K562 (cell line): Measurements from ENCODE around the gene CHI3L1. TPM values are rescaled to one million over a fixed set of nuclear protein-coding genes. Genes with fewer than 3 reads are reported as not detected.

ENCODE experiments used
- ATAC-seq: fragments of 200-7000 bp; cut with Tn5 transposase; 3 replicates; pipeline ENCODE4 v1.9.1; 2020; ENCODE audit warnings: moderate library complexity
- BruUV-seq: library from RNA; stranded (reverse); fragments of 400-500 nt; replicated peaks from 2 replicates; lab custom pipeline; 2021; lab: Mats Ljungman, UMichigan
- CTCF ChIA-PET: fragments of 300-600 bp; formaldehyde crosslinking; extraction: SDS; loops from one replicate; lab custom pipeline; 2021; ENCODE audit warnings: low intra/inter-chr PET ratio; lab: Yijun Ruan, JAX
- POLR2A ChIA-PET: fragments of 300-600, 350-650 bp; sonication (Branson Sonifier 250); formaldehyde crosslinking; extraction: SDS; loops from one replicate; lab custom pipeline; 2021; ENCODE audit warnings: antibody characterized with exemption, inconsistent platforms; lab: Yijun Ruan, JAX
- DNase-seq, 4 experiments: peaks; one replicate each; pipeline versions ENCODE4 v3.0.0 to v3.0.0-alpha.2; 2011 to 2018; ENCODE audit warnings: low spot score in 3 of 4, mixed read lengths in 3 of 4; ENCODE audit errors: extremely low read depth in 1 of 4
- FAIRE-seq: peaks from 2 replicates; lab custom pipeline; 2011; peaks lifted over from hg19 to GRCh38; lab: Jason Lieb, UNC
- H2AFZ ChIP-seq: 2 replicates; pipeline ENCODE4 v1.6.0; 2011; ENCODE audit warnings: low read depth, low read length, control low read depth, inconsistent platforms
- H3K27ac ChIP-seq: fragments of 200-600 bp; 3 replicates; pipeline ENCODE4 v1.8.0; 2011; ENCODE audit warnings: low read depth, mild to moderate bottlenecking, control low read depth, inconsistent platforms, low read length, moderate library complexity, mixed read lengths; ENCODE audit errors: extremely low read depth
- H3K27me3 ChIP-seq, 2 experiments: fragments of 300-600 bp in 1 of 2; 2 replicates in 1 of 2; 3 replicates in 1 of 2; pipeline versions ENCODE4 v1.6.0 to v1.8.0; 2011; ENCODE audit warnings: inconsistent platforms in 2 of 2, low read length in 2 of 2, mild to moderate bottlenecking in 1 of 2, mixed read lengths in 1 of 2, moderate library complexity in 1 of 2; ENCODE audit not compliant: control insufficient read depth in 2 of 2, insufficient read depth in 2 of 2
- H3K36me3 ChIP-seq: fragments of 300-600 bp; 3 replicates; pipeline ENCODE4 v1.8.0; 2011; ENCODE audit warnings: mild to moderate bottlenecking, low read length, inconsistent platforms; ENCODE audit not compliant: control insufficient read depth, insufficient read depth
- H3K4me1 ChIP-seq, 2 experiments: fragments of 200-600 bp in 1 of 2; replicated peaks in 1 of 2; 2 replicates in 1 of 2; 3 replicates in 1 of 2; pipeline versions ENCODE4 v1.5.1 to v1.8.0; 2011; ENCODE audit warnings: inconsistent platforms in 2 of 2, low read length in 2 of 2, mild to moderate bottlenecking in 1 of 2, mixed read lengths in 1 of 2, moderate library complexity in 1 of 2; ENCODE audit not compliant: control insufficient read depth in 2 of 2, insufficient read depth in 2 of 2
- H3K4me2 ChIP-seq: 2 replicates; pipeline ENCODE4 v1.6.1; 2011; ENCODE audit warnings: low read length, control low read depth, inconsistent platforms, mixed read lengths; ENCODE audit not compliant: insufficient read depth
- H3K4me3 ChIP-seq: fragments of 200-600 bp; sonication (generic), shearing (Covaris generic); 2 replicates; pipeline ENCODE4 v1.5.1; 2016; ENCODE audit warnings: control low read depth, inconsistent platforms
- H3K79me2 ChIP-seq: fragments of 200-600 bp; 3 replicates; pipeline ENCODE4 v1.8.0; 2011; ENCODE audit warnings: low read length, inconsistent platforms; ENCODE audit not compliant: control insufficient read depth, insufficient read depth
- H3K9ac ChIP-seq, 2 experiments: 2 replicates each; pipeline versions ENCODE4 v1.6.0 to v1.6.1; 2011; ENCODE audit warnings: low read depth in 2 of 2, low read length in 2 of 2, control low read depth in 1 of 2, inconsistent platforms in 1 of 2, mild to moderate bottlenecking in 1 of 2, mixed read lengths in 1 of 2; ENCODE audit not compliant: insufficient read depth in 1 of 2
- H3K9me1 ChIP-seq: one replicate; pipeline ENCODE4 v1.6.0; 2011; ENCODE audit warnings: inconsistent platforms, mild to moderate bottlenecking, low read length, moderate library complexity; ENCODE audit not compliant: control insufficient read depth, insufficient read depth
- H3K9me3 ChIP-seq: replicated peaks from 2 replicates; pipeline ENCODE4 v1.5.1; 2011; ENCODE audit warnings: low read depth, low read length, inconsistent platforms; ENCODE audit not compliant: control insufficient read depth, insufficient read depth
- H4K20me1 ChIP-seq: replicated peaks from 2 replicates; pipeline ENCODE4 v1.6.1; 2011; ENCODE audit warnings: low read length, inconsistent platforms, mixed read lengths; ENCODE audit not compliant: control insufficient read depth, insufficient read depth
- SPI1 ChIP-seq: IDR thresholded peaks from 2 replicates; pipeline ENCODE4 v1.6.1; 2011; ENCODE audit warnings: low read depth, low read length, control low read depth, borderline replicate concordance
- ZBTB8A ChIP-seq: fragments of 450-650 bp; IDR thresholded peaks from 2 replicates; pipeline ENCODE4 v1.6.1; 2018; ENCODE audit warnings: mild to moderate bottlenecking, moderate library complexity; ENCODE audit not compliant: partially characterized antibody
- WGBS: fragments of 100-300 bp; shearing (Covaris generic); methylation state at CpG from one replicate; pipeline ENCODE4 v1.1.6; 2016; ENCODE audit warnings: low coverage, mixed read lengths; ENCODE audit not compliant: insufficient coverage; ENCODE audit errors: missing lambda C conversion rate; 5-methylcytosine and 5-hydroxymethylcytosine counted together
- in situ Hi-C: fragments of 300-500 bp; cut with MboI; formaldehyde crosslinking; loops from 4 replicates; pipeline ENCODE4 v1.15.0; 2018; ENCODE audit warnings: inconsistent platforms, mixed read lengths
- intact Hi-C: fragments of 100-400 bp; cut with micrococcal nuclease; formaldehyde crosslinking; loops from 2 replicates; pipeline ENCODE4 v1.14.2; 2022
- polyA plus RNA-seq, 8 experiments: library from polyadenylated mRNA; depleted of rRNA in 4 of 8; stranded (reverse) in 5 of 8; unstranded in 3 of 8; fragments of >200 nt; fragmentation: Nextera tagmentation in 2 of 8; fragmentation: Illumina TruSeq in 1 of 8; extraction: Ambion mirVana in 2 of 8; extraction: Trizol in 1 of 8; gene quantifications; 2 replicates each; pipeline versions ENCODE4 v1.2.1 to v1.2.3, GENCODE V29; 2011 to 2014; ENCODE audit warnings: inconsistent platforms in 1 of 8, missing spikeins in 1 of 8
- total RNA-seq, 7 experiments: library from RNA; depleted of rRNA in 6 of 7; stranded (reverse); fragments of >200 nt in 6 of 7; fragmentation: Illumina TruSeq in 2 of 7; extraction: Trizol in 2 of 7; gene quantifications; 2 replicates each; pipeline versions ENCODE4 v1.2.1 to v1.2.3, GENCODE V29; 2011 to 2021; ENCODE audit warnings: low replicate concordance in 1 of 7
- TF ChIP-seq, protein P1 (sequence below): fragments of 450-650 bp; IDR thresholded peaks from 2 replicates; pipeline ENCODE4 v1.6.1; 2016; ENCODE audit warnings: low read depth
- TF ChIP-seq, protein P2 (sequence below): fragments of 450-650 bp; conservative IDR thresholded peaks from 2 replicates; pipeline ENCODE4 v1.6.1; 2016; ENCODE audit warnings: missing genetic modification characterization, low read depth, mild to moderate bottlenecking, control low read depth, missing compliant biosample characterization

Gene CHI3L1
- total and polyA plus RNA-seq, 9 of the 15 experiments (the other 6 are each of a cell fraction or from before 2014, with no cell fraction given) = not detected

DNA sequence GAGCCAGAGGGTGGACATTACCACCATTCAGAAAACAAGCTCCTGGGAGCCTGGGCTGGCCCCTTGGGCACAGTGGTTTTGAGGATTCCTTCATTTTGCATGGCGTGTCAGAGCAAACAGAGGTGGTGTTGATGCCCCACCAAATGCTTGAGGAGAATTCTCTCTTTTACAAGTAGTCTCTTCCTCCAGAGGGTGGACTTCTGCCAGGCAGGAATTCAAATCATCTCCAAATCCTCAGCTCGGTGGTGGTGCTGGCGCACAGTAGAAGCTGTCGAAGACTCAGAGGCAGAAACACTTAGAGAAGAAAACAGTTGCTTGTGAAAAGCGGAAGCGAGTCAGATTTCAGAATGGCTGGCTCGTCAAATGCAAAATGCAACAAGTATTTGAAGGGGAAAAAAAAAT lies 3.4 kb upstream of the CHI3L1 start:
- FAIRE-seq = no peak
- 0% methylated on average over 7 of the region's 7 CpGs for WGBS
- TF ChIP-seq ZBTB8A (no peak), SPI1 (peak; percentile 77)
- TF ChIP-seq, all 486 proteins: peak for 1
- no TSS peak for BruUV-seq
- no peak overlapping the region for H3K4me3 ChIP-seq
- POLR2A ChIA-PET = interaction anchor here (0.5 kb wide), 1 partner anchor 155 kb away, joined by 3 read pairs; no protein-coding TSS in a partner anchor
- intact Hi-C loops = no loop called here
- DNase-seq = no peak
- H3K4me2 ChIP-seq = no peak overlapping the region
- no peaks in the 10 kb centered on the region for H3K9me1 ChIP-seq
- H4K20me1 ChIP-seq = no peaks in the 10 kb centered on the region
- H3K9me3 ChIP-seq = no peaks in the 10 kb centered on the region
- in situ Hi-C loops = no loop called here
- H3K4me1 ChIP-seq = no peaks in the 10 kb centered on the region
- H3K27me3 ChIP-seq = peaks cover 18 to 21% of the 10 kb centered on the region in 2 experiments
- H3K9ac ChIP-seq = no peak overlapping the region
- no peak overlapping the region for H2AFZ ChIP-seq
- CTCF ChIA-PET = no interaction called here
- no peak overlapping the region for H3K27ac ChIP-seq
- ATAC-seq = no peak
- no peaks in the 10 kb centered on the region for H3K79me2 ChIP-seq
- H3K36me3 ChIP-seq = no peaks in the 10 kb centered on the region

DNA sequence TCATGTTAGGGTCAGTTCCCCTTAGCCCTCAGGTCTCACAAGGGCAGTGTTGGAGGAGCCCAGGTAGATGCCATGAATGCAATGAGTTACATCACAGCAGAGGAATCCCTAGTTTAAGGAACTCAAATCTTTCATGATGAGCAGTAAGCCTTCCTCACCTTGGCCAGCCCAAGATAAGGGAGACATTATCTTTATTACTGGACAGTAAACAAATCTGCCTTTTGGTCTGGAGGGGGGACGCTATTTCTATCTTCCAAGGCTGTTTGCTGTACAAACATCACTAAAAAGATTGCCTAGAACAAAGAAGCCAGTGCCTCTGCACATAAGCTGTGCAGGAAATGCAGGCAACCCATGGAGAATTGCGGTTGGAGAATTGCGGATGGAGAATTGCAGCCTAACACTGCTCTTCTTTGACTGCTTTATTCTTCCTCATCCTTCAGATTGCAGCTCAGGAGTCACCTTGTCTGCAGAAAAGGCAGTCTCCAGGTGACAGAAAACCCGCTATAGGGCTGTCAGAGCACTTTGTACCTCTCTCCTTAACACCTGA lies 2.3 kb upstream of the CHI3L1 start:
- Histone ChIP-seq H2AFZ (no peak overlapping the region), H3K9ac (no peak overlapping the region), H3K4me2 (no peak overlapping the region), H3K27ac (no peak overlapping the region), H3K4me1 (no peaks in the 10 kb centered on the region), H3K9me3 (no peaks in the 10 kb centered on the region), H3K4me3 (no peak overlapping the region), H3K36me3 (no peaks in the 10 kb centered on the region), H4K20me1 (no peaks in the 10 kb centered on the region), H3K79me2 (no peaks in the 10 kb centered on the region), H3K9me1 (no peaks in the 10 kb centered on the region), H3K27me3 (peaks cover 20 to 33% of the 10 kb centered on the region in 2 experiments)
- ATAC-seq (no peak), DNase-seq (no peak), FAIRE-seq (no peak)
- in situ Hi-C loops (no loop called here), intact Hi-C loops (no loop called here)
- no TSS peak for BruUV-seq
- ChIA-PET CTCF (no interaction called here), POLR2A (no interaction called here)
- WGBS = 6% methylated on average over 4 of the region's 4 CpGs
- TF ChIP-seq, protein P1, sequence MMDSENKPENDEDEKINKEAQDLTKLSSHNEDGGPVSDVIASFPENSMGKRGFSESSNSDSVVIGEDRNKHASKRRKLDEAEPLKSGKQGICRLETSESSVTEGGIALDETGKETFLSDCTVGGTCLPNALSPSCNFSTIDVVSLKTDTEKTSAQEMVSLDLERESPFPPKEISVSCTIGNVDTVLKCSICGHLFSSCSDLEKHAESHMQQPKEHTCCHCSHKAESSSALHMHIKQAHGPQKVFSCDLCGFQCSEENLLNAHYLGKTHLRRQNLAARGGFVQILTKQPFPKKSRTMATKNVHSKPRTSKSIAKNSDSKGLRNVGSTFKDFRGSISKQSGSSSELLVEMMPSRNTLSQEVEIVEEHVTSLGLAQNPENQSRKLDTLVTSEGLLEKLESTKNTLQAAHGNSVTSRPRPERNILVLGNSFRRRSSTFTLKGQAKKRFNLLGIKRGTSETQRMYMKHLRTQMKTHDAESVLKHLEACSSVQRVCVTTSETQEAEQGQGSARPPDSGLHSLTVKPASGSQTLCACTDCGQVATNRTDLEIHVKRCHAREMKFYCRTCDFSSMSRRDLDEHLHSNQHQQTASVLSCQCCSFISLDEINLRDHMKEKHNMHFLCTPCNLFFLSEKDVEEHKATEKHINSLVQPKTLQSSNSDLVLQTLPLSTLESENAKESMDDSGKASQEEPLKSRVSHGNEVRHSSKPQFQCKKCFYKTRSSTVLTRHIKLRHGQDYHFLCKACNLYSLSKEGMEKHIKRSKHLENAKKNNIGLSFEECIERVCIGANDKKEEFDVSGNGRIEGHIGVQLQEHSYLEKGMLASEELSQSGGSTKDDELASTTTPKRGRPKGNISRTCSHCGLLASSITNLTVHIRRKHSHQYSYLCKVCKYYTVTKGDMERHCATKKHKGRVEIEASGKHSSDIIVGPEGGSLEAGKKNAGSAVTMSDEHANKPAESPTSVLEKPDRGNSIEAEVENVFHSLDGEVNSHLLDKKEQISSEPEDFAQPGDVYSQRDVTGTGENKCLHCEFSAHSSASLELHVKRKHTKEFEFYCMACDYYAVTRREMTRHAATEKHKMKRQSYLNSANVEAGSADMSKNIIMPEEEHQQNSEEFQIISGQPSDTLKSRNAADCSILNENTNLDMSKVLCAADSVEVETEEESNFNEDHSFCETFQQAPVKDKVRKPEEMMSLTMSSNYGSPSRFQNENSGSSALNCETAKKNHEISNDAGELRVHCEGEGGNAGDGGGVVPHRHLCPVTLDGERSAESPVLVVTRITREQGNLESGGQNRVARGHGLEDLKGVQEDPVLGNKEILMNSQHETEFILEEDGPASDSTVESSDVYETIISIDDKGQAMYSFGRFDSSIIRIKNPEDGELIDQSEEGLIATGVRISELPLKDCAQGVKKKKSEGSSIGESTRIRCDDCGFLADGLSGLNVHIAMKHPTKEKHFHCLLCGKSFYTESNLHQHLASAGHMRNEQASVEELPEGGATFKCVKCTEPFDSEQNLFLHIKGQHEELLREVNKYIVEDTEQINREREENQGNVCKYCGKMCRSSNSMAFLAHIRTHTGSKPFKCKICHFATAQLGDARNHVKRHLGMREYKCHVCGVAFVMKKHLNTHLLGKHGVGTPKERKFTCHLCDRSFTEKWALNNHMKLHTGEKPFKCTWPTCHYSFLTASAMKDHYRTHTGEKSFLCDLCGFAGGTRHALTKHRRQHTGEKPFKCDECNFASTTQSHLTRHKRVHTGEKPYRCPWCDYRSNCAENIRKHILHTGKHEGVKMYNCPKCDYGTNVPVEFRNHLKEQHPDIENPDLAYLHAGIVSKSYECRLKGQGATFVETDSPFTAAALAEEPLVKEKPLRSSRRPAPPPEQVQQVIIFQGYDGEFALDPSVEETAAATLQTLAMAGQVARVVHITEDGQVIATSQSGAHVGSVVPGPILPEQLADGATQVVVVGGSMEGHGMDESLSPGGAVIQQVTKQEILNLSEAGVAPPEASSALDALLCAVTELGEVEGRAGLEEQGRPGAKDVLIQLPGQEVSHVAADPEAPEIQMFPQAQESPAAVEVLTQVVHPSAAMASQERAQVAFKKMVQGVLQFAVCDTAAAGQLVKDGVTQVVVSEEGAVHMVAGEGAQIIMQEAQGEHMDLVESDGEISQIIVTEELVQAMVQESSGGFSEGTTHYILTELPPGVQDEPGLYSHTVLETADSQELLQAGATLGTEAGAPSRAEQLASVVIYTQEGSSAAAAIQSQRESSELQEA = no peak
- TF ChIP-seq, protein P2, sequence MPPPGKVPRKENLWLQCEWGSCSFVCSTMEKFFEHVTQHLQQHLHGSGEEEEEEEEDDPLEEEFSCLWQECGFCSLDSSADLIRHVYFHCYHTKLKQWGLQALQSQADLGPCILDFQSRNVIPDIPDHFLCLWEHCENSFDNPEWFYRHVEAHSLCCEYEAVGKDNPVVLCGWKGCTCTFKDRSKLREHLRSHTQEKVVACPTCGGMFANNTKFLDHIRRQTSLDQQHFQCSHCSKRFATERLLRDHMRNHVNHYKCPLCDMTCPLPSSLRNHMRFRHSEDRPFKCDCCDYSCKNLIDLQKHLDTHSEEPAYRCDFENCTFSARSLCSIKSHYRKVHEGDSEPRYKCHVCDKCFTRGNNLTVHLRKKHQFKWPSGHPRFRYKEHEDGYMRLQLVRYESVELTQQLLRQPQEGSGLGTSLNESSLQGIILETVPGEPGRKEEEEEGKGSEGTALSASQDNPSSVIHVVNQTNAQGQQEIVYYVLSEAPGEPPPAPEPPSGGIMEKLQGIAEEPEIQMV = no peak
